ENCODE data around the gene GRPEL2.

DNA sequence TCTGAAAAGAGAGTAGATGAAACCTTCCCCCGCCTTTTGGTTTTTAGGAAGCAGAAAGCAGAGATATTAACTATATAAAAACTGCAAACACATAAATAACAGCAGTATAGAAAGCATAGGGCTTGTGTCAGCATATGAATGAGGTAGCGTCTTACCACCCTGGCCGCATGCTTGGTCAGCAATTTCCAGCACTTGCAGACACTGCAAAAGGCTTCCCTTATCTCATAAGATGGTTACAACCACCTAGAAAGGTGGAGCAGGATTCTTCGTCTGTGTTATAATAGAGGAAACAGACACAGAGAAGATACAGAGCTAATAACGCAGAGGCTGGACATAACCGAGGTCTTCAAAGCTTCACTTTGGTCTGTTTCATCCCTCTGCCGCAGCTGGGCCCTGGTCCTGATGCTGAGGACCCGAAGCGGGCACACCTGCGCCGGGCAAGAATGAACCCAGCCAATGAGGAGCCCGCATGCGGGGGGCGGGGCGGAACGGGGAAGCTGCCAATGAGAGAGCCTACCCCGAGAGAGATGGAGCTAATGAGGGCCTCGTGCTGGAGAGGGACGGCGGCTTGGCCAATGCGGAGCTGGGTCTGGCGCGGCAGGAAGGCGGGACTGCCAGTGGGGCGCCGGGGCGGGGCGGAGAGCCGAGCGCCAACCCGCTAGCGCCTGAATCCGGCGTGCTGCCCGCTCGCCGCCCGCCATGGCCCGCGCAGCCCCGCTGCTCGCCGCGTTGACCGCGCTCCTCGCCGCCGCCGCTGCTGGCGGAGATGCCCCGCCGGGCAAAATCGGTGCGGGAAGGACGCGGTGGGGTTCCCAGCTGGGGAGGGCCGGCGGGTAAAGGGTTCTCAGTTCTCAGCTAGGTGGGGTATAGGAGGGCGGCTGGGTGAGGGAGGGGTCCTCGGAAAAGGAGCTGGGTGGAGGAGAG lies 12.3 kb downstream of the GRPEL2 start, which contains the start of gene PCYOX1L:
- TF ChIP-seq CTCF (IDR thresholded peaks at IDR 0.05; ENCODE audit: poor library complexity) (no peak), EZH2 (IDR thresholded peaks at IDR 0.05; ENCODE audit: borderline replicate concordance) (no peak), EZH2phosphoT487 (IDR thresholded peaks at IDR 0.05; ENCODE audit: low read depth, severe bottlenecking, unreplicated experiment) (no peak)

All from hepatocyte (in vitro differentiated cells).